BJ (cell line): ENCODE measurements around the gene ECM1. TPM values are rescaled to one million over a fixed set of nuclear protein-coding genes. Genes with fewer than 3 reads are reported as not detected.

Experiments
- CTCF ChIA-PET: fragments of 350-600 bp; formaldehyde crosslinking; extraction: SDS; loops from one replicate; lab custom pipeline; 2021; ENCODE audit warnings: antibody characterized with exemption, inconsistent platforms; lab: Yijun Ruan, JAX
- POLR2A ChIA-PET: fragments of 300-600 bp; sonication (Branson Sonifier 250); formaldehyde crosslinking; extraction: SDS; loops from one replicate; lab custom pipeline; 2021; ENCODE audit warnings: antibody characterized with exemption; lab: Charles Lee
- DNase-seq: peaks from one replicate; pipeline ENCODE4 v3.0.0-alpha.2; 2011; ENCODE audit warnings: low read depth
- H3K27me3 ChIP-seq: 2 replicates; pipeline ENCODE4 v1.6.0; 2011; ENCODE audit warnings: low read length; ENCODE audit not compliant: control insufficient read depth, insufficient read depth
- H3K36me3 ChIP-seq: 2 replicates; pipeline ENCODE4 v1.5.1; 2011; ENCODE audit warnings: low read length; ENCODE audit not compliant: control insufficient read depth, insufficient read depth
- H3K4me3 ChIP-seq: 2 replicates; pipeline ENCODE4 v1.5.1; 2011; ENCODE audit warnings: low read depth, mild to moderate bottlenecking, control low read depth, low read length
- polyA plus RNA-seq: library from polyadenylated mRNA; depleted of rRNA; stranded (reverse); fragments of >200 nt; gene quantifications from 2 replicates; pipeline ENCODE4 v1.2.3, GENCODE V29; 2011
- TF ChIP-seq, protein P1 (sequence below): IDR thresholded peaks from 2 replicates; pipeline ENCODE4 v1.5.1; 2011; ENCODE audit warnings: low read depth, mild to moderate bottlenecking, control low read depth, inconsistent platforms, low read length, moderate library complexity; ENCODE audit not compliant: insufficient read depth

Gene ECM1
- polyA plus RNA-seq, 1 experiment = 204 TPM

GRCh38 chr1:150552128-150552910 is 44.4 kb downstream of the ECM1 start:
- CTCF ChIA-PET = interaction anchor here (1.2 to 6.2 kb wide), 5 partner anchors 7 to 427 kb away, joined by 5 to 43 read pairs (median 7); no protein-coding TSS in a partner anchor
- H3K27me3 ChIP-seq = no peaks in the 10 kb centered on the region
- DNase-seq = peak; percentile 71
- H3K36me3 ChIP-seq = peaks cover 4% of the 10 kb centered on the region
- H3K4me3 ChIP-seq = no peak overlapping the region
- POLR2A ChIA-PET = interaction anchor here (0.6 to 0.7 kb wide), 2 partner anchors 77 to 985 kb away, joined by 3 to 5 read pairs; no protein-coding TSS in a partner anchor
- TF ChIP-seq, protein P1, sequence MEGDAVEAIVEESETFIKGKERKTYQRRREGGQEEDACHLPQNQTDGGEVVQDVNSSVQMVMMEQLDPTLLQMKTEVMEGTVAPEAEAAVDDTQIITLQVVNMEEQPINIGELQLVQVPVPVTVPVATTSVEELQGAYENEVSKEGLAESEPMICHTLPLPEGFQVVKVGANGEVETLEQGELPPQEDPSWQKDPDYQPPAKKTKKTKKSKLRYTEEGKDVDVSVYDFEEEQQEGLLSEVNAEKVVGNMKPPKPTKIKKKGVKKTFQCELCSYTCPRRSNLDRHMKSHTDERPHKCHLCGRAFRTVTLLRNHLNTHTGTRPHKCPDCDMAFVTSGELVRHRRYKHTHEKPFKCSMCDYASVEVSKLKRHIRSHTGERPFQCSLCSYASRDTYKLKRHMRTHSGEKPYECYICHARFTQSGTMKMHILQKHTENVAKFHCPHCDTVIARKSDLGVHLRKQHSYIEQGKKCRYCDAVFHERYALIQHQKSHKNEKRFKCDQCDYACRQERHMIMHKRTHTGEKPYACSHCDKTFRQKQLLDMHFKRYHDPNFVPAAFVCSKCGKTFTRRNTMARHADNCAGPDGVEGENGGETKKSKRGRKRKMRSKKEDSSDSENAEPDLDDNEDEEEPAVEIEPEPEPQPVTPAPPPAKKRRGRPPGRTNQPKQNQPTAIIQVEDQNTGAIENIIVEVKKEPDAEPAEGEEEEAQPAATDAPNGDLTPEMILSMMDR = no peak

GRCh38 chr1:150552911-150553289 is 45.0 kb downstream of the ECM1 start:
- CTCF ChIA-PET = interaction anchor here (1.2 to 6.2 kb wide), 4 partner anchors 7 to 427 kb away, joined by 5 to 43 read pairs (median 8); no protein-coding TSS in a partner anchor
- no peak for DNase-seq
- TF ChIP-seq, protein P1 = no peak

GRCh38 chr1:150553392-150554085 is 45.6 kb downstream of the ECM1 start:
- CTCF ChIA-PET = interaction anchor here (2.3 kb wide), 1 partner anchor 426 kb away, joined by 5 read pairs; no protein-coding TSS in a partner anchor
- Histone ChIP-seq H3K27me3 (no peaks in the 10 kb centered on the region), H3K4me3 (no peak overlapping the region), H3K36me3 (peaks cover 6% of the 10 kb centered on the region)
- TF ChIP-seq, protein P1 = no peak
- POLR2A ChIA-PET = no interaction called here
- no peak for DNase-seq

More at GRCh38 chr1:150552911-150553289, 45.0 kb downstream of the ECM1 start:
- no peak overlapping the region for H3K4me3 ChIP-seq
- POLR2A ChIA-PET = no interaction called here
- H3K36me3 ChIP-seq = peaks cover 6% of the 10 kb centered on the region
- no peaks in the 10 kb centered on the region for H3K27me3 ChIP-seq

DNA sequence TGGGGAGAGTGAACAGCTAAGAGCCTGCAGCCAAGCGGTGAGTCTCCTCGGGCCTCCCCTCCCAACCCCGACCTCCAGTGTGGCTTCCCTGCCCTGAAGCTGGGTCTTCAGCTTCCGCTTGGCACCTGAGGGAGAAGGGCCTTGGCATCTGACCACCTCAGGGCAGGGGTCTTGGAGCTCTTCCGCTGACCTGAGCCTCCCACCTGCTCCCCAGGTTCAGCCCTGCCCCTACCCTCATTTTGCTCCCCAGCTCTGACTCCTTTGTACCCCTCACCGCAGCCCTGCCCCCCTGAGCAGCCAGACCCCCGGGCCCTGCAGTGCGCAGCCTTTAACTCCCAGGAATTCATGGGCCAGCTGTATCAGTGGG is 46.2 kb downstream of the ECM1 start:
- DNase-seq = no peak
- H3K4me3 ChIP-seq = no peak overlapping the region
- TF ChIP-seq, protein P1 = no peak
- POLR2A ChIA-PET = no interaction called here
- no peaks in the 10 kb centered on the region for H3K27me3 ChIP-seq
- CTCF ChIA-PET = no interaction called here
- peaks cover 6% of the 10 kb centered on the region for H3K36me3 ChIP-seq
